Measurements from ENCODE around the gene SLC25A40. TPM values are rescaled to one million over a fixed set of nuclear protein-coding genes. Genes with fewer than 3 reads are reported as not detected.
"Not testable (repeated sequence)": the region's sequence is repeated elsewhere in the genome, so short reads cannot be mapped to it uniquely, and the experiment has no call there.

Gene SLC25A40
- total RNA-seq, 5 donors from 2014 or later (not counting 1 experiment from before 2014, with no cell fraction given), result 16.2 to 26.9 (median 25.6) TPM

- WGBS (ENCODE audit: insufficient coverage), result no CpG with 5 or more reads among the region's 1 CpG
- no peaks in the 10 kb centered on the region for H3K4me1 Mint-ChIP-seq
These were observed 45.1 kb downstream of the SLC25A40 start for GRCh38 chr7:87831097-87831496.

GRCh38 chr7:87828383-87828782 is 47.8 kb downstream of the SLC25A40 start:
- H3K27ac Mint-ChIP-seq; POLR2A ChIA-PET; H3K4me3 Mint-ChIP-seq; H3K27me3 ChIP-seq (replicated peaks in 1 of 2; ENCODE audit: control insufficient read depth in 2 of 2, extremely low read depth in 1 of 2, insufficient read depth in 2 of 2, low read length in 1 of 2); H3K9me3 ChIP-seq; H3K4me1 Mint-ChIP-seq; DNase-seq; H3K4me3 ChIP-seq (ENCODE audit: control insufficient read depth in 1 of 2, extremely low read depth in 1 of 2, low read length in 1 of 2); ATAC-seq (replicated peaks in 1 of 4); H3K4me1 ChIP-seq (ENCODE audit: control insufficient read depth in 1 of 2, extremely low read depth in 1 of 2, insufficient read depth in 2 of 2, low read length in 2 of 2); H3K27me3 Mint-ChIP-seq; H3K36me3 ChIP-seq (ENCODE audit: control insufficient read depth in 2 of 2, extremely low read depth in 1 of 2, insufficient read depth in 1 of 2, low read length in 1 of 2); H3K27ac ChIP-seq (ENCODE audit: low read length): not testable (repeated sequence)
- H3K9me3 Mint-ChIP-seq, result peaks cover 10 to 34% (median 20%) of the 10 kb centered on the region in 3 donors
- CTCF ChIA-PET, result interaction anchor here in 1 of 2 donors (0.7 kb wide), 1 partner anchor 659 kb away, joined by 3 read pairs; no protein-coding TSS in a partner anchor
- peaks cover 17% of the 10 kb centered on the region for H3K36me3 Mint-ChIP-seq
- no CpG with 5 or more reads among the region's 1 CpG for WGBS (ENCODE audit: insufficient coverage)

More at GRCh38 chr7:87831097-87831496, 45.1 kb downstream of the SLC25A40 start:
- H3K36me3 Mint-ChIP-seq, result peaks cover 15% of the 10 kb centered on the region
- H3K27ac Mint-ChIP-seq, result no peak overlapping the region
- H3K4me3 Mint-ChIP-seq, result no peak overlapping the region
- DNase-seq, result no peak
- ATAC-seq (replicated peaks in 1 of 4), result no peak
- Histone ChIP-seq H3K9me3 (no peaks in the 10 kb centered on the region), H3K36me3 (ENCODE audit: control insufficient read depth in 2 of 2, extremely low read depth in 1 of 2, insufficient read depth in 1 of 2, low read length in 1 of 2) (peaks cover 0 to 6% of the 10 kb centered on the region in 2 donors), H3K27ac (ENCODE audit: low read length) (no peak overlapping the region), H3K27me3 (replicated peaks in 1 of 2; ENCODE audit: control insufficient read depth in 2 of 2, extremely low read depth in 1 of 2, insufficient read depth in 2 of 2, low read length in 1 of 2) (no peaks in the 10 kb centered on the region), H3K4me3 (ENCODE audit: control insufficient read depth in 1 of 2, extremely low read depth in 1 of 2, low read length in 1 of 2) (no peak overlapping the region), H3K4me1 (ENCODE audit: control insufficient read depth in 1 of 2, extremely low read depth in 1 of 2, insufficient read depth in 2 of 2, low read length in 2 of 2) (no peaks in the 10 kb centered on the region)
- POLR2A ChIA-PET, result interaction anchor here in 1 of 2 donors (0.6 kb wide), 1 partner anchor 623 kb away, joined by 3 read pairs; no protein-coding TSS in a partner anchor
- H3K9me3 Mint-ChIP-seq, result peaks cover 4 to 13% (median 9%) of the 10 kb centered on the region in 3 donors
- CTCF ChIA-PET, result interaction anchor here (0.6 to 0.7 kb wide), 2 partner anchors 48 to 393 kb away, joined by 3 to 4 read pairs; no protein-coding TSS in a partner anchor
- H3K27me3 Mint-ChIP-seq, result no peaks in the 10 kb centered on the region

- CTCF ChIA-PET; H3K36me3 ChIP-seq (ENCODE audit: control insufficient read depth in 2 of 2, extremely low read depth in 1 of 2, insufficient read depth in 1 of 2, low read length in 1 of 2); ATAC-seq (replicated peaks in 1 of 4); H3K9me3 ChIP-seq; H3K4me3 ChIP-seq (ENCODE audit: control insufficient read depth in 1 of 2, extremely low read depth in 1 of 2, low read length in 1 of 2); H3K4me1 Mint-ChIP-seq; H3K27ac Mint-ChIP-seq; POLR2A ChIA-PET; H3K27me3 Mint-ChIP-seq; H3K27me3 ChIP-seq (replicated peaks in 1 of 2; ENCODE audit: control insufficient read depth in 2 of 2, extremely low read depth in 1 of 2, insufficient read depth in 2 of 2, low read length in 1 of 2); H3K36me3 Mint-ChIP-seq; H3K27ac ChIP-seq (ENCODE audit: low read length); H3K4me1 ChIP-seq (ENCODE audit: control insufficient read depth in 1 of 2, extremely low read depth in 1 of 2, insufficient read depth in 2 of 2, low read length in 2 of 2); DNase-seq; H3K4me3 Mint-ChIP-seq: not testable (repeated sequence)
- 100% methylated on average over 2 of the region's 2 CpGs for WGBS (ENCODE audit: insufficient coverage)
- peaks cover 10 to 34% (median 20%) of the 10 kb centered on the region in 3 donors for H3K9me3 Mint-ChIP-seq
These were observed 50.8 kb downstream of the SLC25A40 start for GRCh38 chr7:87825369-87825768.

- CTCF ChIA-PET, result not testable (repeated sequence)
These were observed 54.1 kb downstream of the SLC25A40 start for GRCh38 chr7:87822056-87822455.

GRCh38 chr7:87818336-87818735 is 57.8 kb downstream of the SLC25A40 start:
- Mint-ChIP-seq H3K4me3 (no peak overlapping the region), H3K9me3 (no peaks in the 10 kb centered on the region), H3K36me3 (no peaks in the 10 kb centered on the region), H3K27me3 (peaks cover 2 to 6% of the 10 kb centered on the region in 2 donors), H3K27ac (no peak overlapping the region), H3K4me1 (peaks cover 0 to 2% (median 0%) of the 10 kb centered on the region in 3 donors)
- no peak overlapping the region for H3K27ac ChIP-seq (ENCODE audit: low read length)
- CTCF ChIA-PET, result no interaction called here
- no peaks in the 10 kb centered on the region for H3K36me3 ChIP-seq (ENCODE audit: control insufficient read depth in 2 of 2, extremely low read depth in 1 of 2, insufficient read depth in 1 of 2, low read length in 1 of 2)
- H3K4me3 ChIP-seq (ENCODE audit: control insufficient read depth in 1 of 2, extremely low read depth in 1 of 2, low read length in 1 of 2), result no peak overlapping the region
- ATAC-seq (replicated peaks in 1 of 4) (no peak), DNase-seq (no peak)
- H3K27me3 ChIP-seq (replicated peaks in 1 of 2; ENCODE audit: control insufficient read depth in 2 of 2, extremely low read depth in 1 of 2, insufficient read depth in 2 of 2, low read length in 1 of 2), result no peaks in the 10 kb centered on the region
- no peaks in the 10 kb centered on the region for H3K4me1 ChIP-seq (ENCODE audit: control insufficient read depth in 1 of 2, extremely low read depth in 1 of 2, insufficient read depth in 2 of 2, low read length in 2 of 2)
- POLR2A ChIA-PET, result no interaction called here
- H3K9me3 ChIP-seq, result no peaks in the 10 kb centered on the region

More at GRCh38 chr7:87822056-87822455, 54.1 kb downstream of the SLC25A40 start:
- H3K27ac Mint-ChIP-seq; H3K27me3 ChIP-seq (replicated peaks in 1 of 2; ENCODE audit: control insufficient read depth in 2 of 2, extremely low read depth in 1 of 2, insufficient read depth in 2 of 2, low read length in 1 of 2); ATAC-seq (replicated peaks in 1 of 4); H3K4me1 Mint-ChIP-seq; H3K27ac ChIP-seq (ENCODE audit: low read length); H3K4me3 Mint-ChIP-seq; DNase-seq; H3K4me3 ChIP-seq (ENCODE audit: control insufficient read depth in 1 of 2, extremely low read depth in 1 of 2, low read length in 1 of 2); H3K9me3 ChIP-seq; H3K27me3 Mint-ChIP-seq; POLR2A ChIA-PET; H3K36me3 ChIP-seq (ENCODE audit: control insufficient read depth in 2 of 2, extremely low read depth in 1 of 2, insufficient read depth in 1 of 2, low read length in 1 of 2); H3K36me3 Mint-ChIP-seq; H3K4me1 ChIP-seq (ENCODE audit: control insufficient read depth in 1 of 2, extremely low read depth in 1 of 2, insufficient read depth in 2 of 2, low read length in 2 of 2): not testable (repeated sequence)
- peaks cover 10 to 28% (median 13%) of the 10 kb centered on the region in 3 donors for H3K9me3 Mint-ChIP-seq
- WGBS (ENCODE audit: insufficient coverage), result no CpG with 5 or more reads among the region's 4 CpGs

GRCh38 chr7:87816389-87816788 is 59.8 kb downstream of the SLC25A40 start:
- H3K9me3 ChIP-seq, result no peaks in the 10 kb centered on the region
- Mint-ChIP-seq H3K27ac (no peak overlapping the region), H3K4me3 (no peak overlapping the region), H3K27me3 (peaks cover 2 to 6% of the 10 kb centered on the region in 2 donors), H3K9me3 (no peaks in the 10 kb centered on the region), H3K4me1 (peaks cover 0 to 2% (median 0%) of the 10 kb centered on the region in 3 donors), H3K36me3 (no peaks in the 10 kb centered on the region)
- no peaks in the 10 kb centered on the region for H3K4me1 ChIP-seq (ENCODE audit: control insufficient read depth in 1 of 2, extremely low read depth in 1 of 2, insufficient read depth in 2 of 2, low read length in 2 of 2)
- POLR2A ChIA-PET, result no interaction called here
- H3K36me3 ChIP-seq (ENCODE audit: control insufficient read depth in 2 of 2, extremely low read depth in 1 of 2, insufficient read depth in 1 of 2, low read length in 1 of 2), result no peaks in the 10 kb centered on the region
- CTCF ChIA-PET, result no interaction called here
- H3K27ac ChIP-seq (ENCODE audit: low read length), result no peak overlapping the region
- no CpG with 5 or more reads among the region's 1 CpG for WGBS (ENCODE audit: insufficient coverage)
- ATAC-seq (replicated peaks in 1 of 4), result no peak
- H3K27me3 ChIP-seq (replicated peaks in 1 of 2; ENCODE audit: control insufficient read depth in 2 of 2, extremely low read depth in 1 of 2, insufficient read depth in 2 of 2, low read length in 1 of 2), result no peaks in the 10 kb centered on the region
- H3K4me3 ChIP-seq (ENCODE audit: control insufficient read depth in 1 of 2, extremely low read depth in 1 of 2, low read length in 1 of 2), result no peak overlapping the region
- DNase-seq, result no peak

GRCh38 chr7:87810726-87811125 is 65.4 kb downstream of the SLC25A40 start:
- Histone ChIP-seq H3K36me3 (ENCODE audit: control insufficient read depth in 2 of 2, extremely low read depth in 1 of 2, insufficient read depth in 1 of 2, low read length in 1 of 2) (no peaks in the 10 kb centered on the region), H3K4me3 (ENCODE audit: control insufficient read depth in 1 of 2, extremely low read depth in 1 of 2, low read length in 1 of 2) (no peak overlapping the region), H3K9me3 (no peaks in the 10 kb centered on the region), H3K27me3 (replicated peaks in 1 of 2; ENCODE audit: control insufficient read depth in 2 of 2, extremely low read depth in 1 of 2, insufficient read depth in 2 of 2, low read length in 1 of 2) (no peaks in the 10 kb centered on the region), H3K4me1 (ENCODE audit: control insufficient read depth in 1 of 2, extremely low read depth in 1 of 2, insufficient read depth in 2 of 2, low read length in 2 of 2) (no peaks in the 10 kb centered on the region), H3K27ac (ENCODE audit: low read length) (no peak overlapping the region)
- WGBS (ENCODE audit: insufficient coverage), result no CpG with 5 or more reads among the region's 2 CpGs
- POLR2A ChIA-PET, result interaction anchor here (0.6 to 0.7 kb wide), 3 partner anchors 40 to 308 kb away, joined by 3 to 9 read pairs (median 5); no protein-coding TSS in a partner anchor
- Mint-ChIP-seq H3K27me3 (no peaks in the 10 kb centered on the region), H3K4me1 (no peaks in the 10 kb centered on the region), H3K4me3 (no peak overlapping the region), H3K36me3 (no peaks in the 10 kb centered on the region), H3K9me3 (no peaks in the 10 kb centered on the region), H3K27ac (no peak overlapping the region)
- CTCF ChIA-PET, result no interaction called here
- DNase-seq, result no peak
- ATAC-seq (replicated peaks in 1 of 4), result no peak
